ENCODE results near the gene TSTD1.
"Not testable (repeated sequence)": the region's sequence is repeated elsewhere in the genome, so short reads cannot be mapped to it uniquely, and the experiment has no call there.

The TSTD1 gene

DNA sequence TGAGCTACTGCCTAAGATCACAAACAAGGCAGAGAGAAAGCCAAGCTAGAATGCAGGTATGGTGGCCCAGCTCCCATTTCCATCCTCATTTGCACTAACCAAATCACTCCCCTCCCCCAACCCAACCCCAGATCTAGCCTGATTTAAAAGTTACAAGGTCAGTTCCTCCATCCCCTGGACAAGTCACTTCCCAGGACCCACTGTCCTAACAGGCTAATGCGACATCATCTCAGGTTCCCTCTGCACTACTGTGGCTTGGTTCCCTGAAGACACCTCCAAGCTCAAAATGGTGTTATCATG lies 20.2 kb downstream of the TSTD1 start:
- Histone ChIP-seq H3K4me3 (ENCODE audit: low read length, poor library complexity, severe bottlenecking) (no peak overlapping the region), H3K9me2 (replicated peaks; ENCODE audit: low read depth, low read length) (no peaks in the 10 kb centered on the region), H4K20me1 (ENCODE audit: insufficient read depth, low read length, poor library complexity, severe bottlenecking) (peaks cover 4% of the 10 kb centered on the region), H3K4me1 (ENCODE audit: insufficient read depth, low read length, poor library complexity, severe bottlenecking) (peaks cover 46% of the 10 kb centered on the region), H3K9me3 (ENCODE audit: insufficient read depth, low read depth, low read length) (no peaks in the 10 kb centered on the region), H3K9ac (ENCODE audit: low read depth, low read length, poor library complexity, severe bottlenecking) (no peak overlapping the region), H3K36me3 (ENCODE audit: insufficient read depth, low read length) (no peaks in the 10 kb centered on the region), H3K79me2 (ENCODE audit: insufficient read depth, low read length) (peaks cover 29% of the 10 kb centered on the region; the same call in 1 of the 2 replicates), H3K27me3 (ENCODE audit: insufficient read depth, low read length, poor library complexity, severe bottlenecking) (no peaks in the 10 kb centered on the region), H3K4me2 (ENCODE audit: low read depth, low read length, poor library complexity, severe bottlenecking) (peak overlapping the region; percentile 89), H2AFZ (ENCODE audit: low read length) (no peak overlapping the region), H3F3A (ENCODE audit: low read depth) (peaks cover 10% of the 10 kb centered on the region)
- TF ChIP-seq EZH2phosphoT487 (IDR thresholded peaks at IDR 0.05; ENCODE audit: borderline replicate concordance): no peak
- TF ChIP-seq, protein P1, sequence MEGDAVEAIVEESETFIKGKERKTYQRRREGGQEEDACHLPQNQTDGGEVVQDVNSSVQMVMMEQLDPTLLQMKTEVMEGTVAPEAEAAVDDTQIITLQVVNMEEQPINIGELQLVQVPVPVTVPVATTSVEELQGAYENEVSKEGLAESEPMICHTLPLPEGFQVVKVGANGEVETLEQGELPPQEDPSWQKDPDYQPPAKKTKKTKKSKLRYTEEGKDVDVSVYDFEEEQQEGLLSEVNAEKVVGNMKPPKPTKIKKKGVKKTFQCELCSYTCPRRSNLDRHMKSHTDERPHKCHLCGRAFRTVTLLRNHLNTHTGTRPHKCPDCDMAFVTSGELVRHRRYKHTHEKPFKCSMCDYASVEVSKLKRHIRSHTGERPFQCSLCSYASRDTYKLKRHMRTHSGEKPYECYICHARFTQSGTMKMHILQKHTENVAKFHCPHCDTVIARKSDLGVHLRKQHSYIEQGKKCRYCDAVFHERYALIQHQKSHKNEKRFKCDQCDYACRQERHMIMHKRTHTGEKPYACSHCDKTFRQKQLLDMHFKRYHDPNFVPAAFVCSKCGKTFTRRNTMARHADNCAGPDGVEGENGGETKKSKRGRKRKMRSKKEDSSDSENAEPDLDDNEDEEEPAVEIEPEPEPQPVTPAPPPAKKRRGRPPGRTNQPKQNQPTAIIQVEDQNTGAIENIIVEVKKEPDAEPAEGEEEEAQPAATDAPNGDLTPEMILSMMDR (conservative IDR thresholded peaks at IDR 0.05; ENCODE audit: low read length): no peak

DNA sequence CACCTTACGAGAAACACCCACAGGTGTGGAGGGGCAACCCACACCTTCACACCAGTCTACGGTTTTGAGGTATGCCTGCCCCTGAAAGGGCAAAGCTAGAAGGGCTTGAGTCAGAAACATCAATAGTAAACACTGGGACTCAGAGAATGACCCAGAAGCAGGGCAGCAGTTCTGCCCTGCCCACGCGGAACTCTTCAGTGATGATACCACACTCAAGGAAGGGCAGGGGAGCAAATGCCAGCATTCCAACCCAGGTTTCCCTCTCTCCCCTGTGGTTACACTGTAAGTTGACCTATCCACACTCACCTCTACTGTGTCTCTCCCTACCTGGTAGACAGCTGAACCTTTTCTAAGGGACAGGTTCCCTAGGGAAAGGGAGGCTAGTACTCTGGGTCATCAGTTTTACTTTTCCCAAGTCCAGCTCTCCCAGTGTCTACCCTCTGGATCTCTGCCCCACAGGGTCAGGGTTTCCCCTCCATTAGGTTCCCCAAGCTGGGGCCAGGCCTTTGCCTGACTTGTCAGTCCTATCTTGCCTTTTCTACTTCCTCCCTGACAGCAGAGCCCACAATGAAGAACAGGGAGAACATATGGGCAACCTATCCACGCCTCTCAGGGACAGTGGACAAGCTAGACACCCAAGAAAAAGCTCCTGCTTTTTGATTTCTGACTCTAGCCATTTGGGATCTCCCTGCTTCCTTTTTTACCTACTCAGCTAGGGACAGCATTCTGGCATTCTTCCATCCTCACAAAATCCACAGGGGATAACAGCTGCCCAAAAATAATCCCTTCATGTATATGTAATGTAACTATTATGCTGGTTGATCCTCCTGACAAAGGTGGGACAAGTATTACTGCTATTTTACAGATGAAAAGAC lies 20.8 kb downstream of the TSTD1 start:
- H3K4me3 ChIP-seq (ENCODE audit: low read length, poor library complexity, severe bottlenecking): peak overlapping the region; percentile 3
- H3K4me2 ChIP-seq (ENCODE audit: low read depth, low read length, poor library complexity, severe bottlenecking): peak overlapping the region; percentile 89
- peaks cover 15% of the 10 kb centered on the region for H3F3A ChIP-seq (ENCODE audit: low read depth)
- no peak for TF ChIP-seq EZH2phosphoT487 (IDR thresholded peaks at IDR 0.05; ENCODE audit: borderline replicate concordance)
- TF ChIP-seq, protein P1 (conservative IDR thresholded peaks at IDR 0.05; ENCODE audit: low read length): no peak
- H3K79me2 ChIP-seq (ENCODE audit: insufficient read depth, low read length): peaks cover 29% of the 10 kb centered on the region; the same call in 1 of the 2 replicates
- no peaks in the 10 kb centered on the region for H3K9me2 ChIP-seq (replicated peaks; ENCODE audit: low read depth, low read length)
- H3K4me1 ChIP-seq (ENCODE audit: insufficient read depth, low read length, poor library complexity, severe bottlenecking): peaks cover 51% of the 10 kb centered on the region
- H3K9ac ChIP-seq (ENCODE audit: low read depth, low read length, poor library complexity, severe bottlenecking): no peak overlapping the region
- H3K9me3 ChIP-seq (ENCODE audit: insufficient read depth, low read depth, low read length): no peaks in the 10 kb centered on the region
- peaks cover 4% of the 10 kb centered on the region for H4K20me1 ChIP-seq (ENCODE audit: insufficient read depth, low read length, poor library complexity, severe bottlenecking)
- H3K27me3 ChIP-seq (ENCODE audit: insufficient read depth, low read length, poor library complexity, severe bottlenecking): no peaks in the 10 kb centered on the region
- H3K36me3 ChIP-seq (ENCODE audit: insufficient read depth, low read length): no peaks in the 10 kb centered on the region
- no peak overlapping the region for H2AFZ ChIP-seq (ENCODE audit: low read length)

GRCh38 chr1:161017181-161017580 lies 21.6 kb downstream of the TSTD1 start:
- not testable (repeated sequence) for H4K20me1 ChIP-seq (ENCODE audit: insufficient read depth, low read length, poor library complexity, severe bottlenecking); H3K9ac ChIP-seq (ENCODE audit: low read depth, low read length, poor library complexity, severe bottlenecking); H3K4me2 ChIP-seq (ENCODE audit: low read depth, low read length, poor library complexity, severe bottlenecking); H3K9me3 ChIP-seq (ENCODE audit: insufficient read depth, low read depth, low read length); H3K27me3 ChIP-seq (ENCODE audit: insufficient read depth, low read length, poor library complexity, severe bottlenecking); H3K4me3 ChIP-seq (ENCODE audit: low read length, poor library complexity, severe bottlenecking); H3K9me2 ChIP-seq (replicated peaks; ENCODE audit: low read depth, low read length); H2AFZ ChIP-seq (ENCODE audit: low read length); H3K36me3 ChIP-seq (ENCODE audit: insufficient read depth, low read length)
- Histone ChIP-seq H3F3A (ENCODE audit: low read depth) (peaks cover 18% of the 10 kb centered on the region), H3K79me2 (ENCODE audit: insufficient read depth, low read length) (peaks cover 30% of the 10 kb centered on the region; the same call in 1 of the 2 replicates), H3K4me1 (ENCODE audit: insufficient read depth, low read length, poor library complexity, severe bottlenecking) (peaks cover 57% of the 10 kb centered on the region)

GRCh38 chr1:161016683-161017082 lies 22.1 kb downstream of the TSTD1 start:
- not testable (repeated sequence) for H3K27me3 ChIP-seq (ENCODE audit: insufficient read depth, low read length, poor library complexity, severe bottlenecking); H3K9me3 ChIP-seq (ENCODE audit: insufficient read depth, low read depth, low read length); H3K36me3 ChIP-seq (ENCODE audit: insufficient read depth, low read length); H3K4me2 ChIP-seq (ENCODE audit: low read depth, low read length, poor library complexity, severe bottlenecking); H3K9me2 ChIP-seq (replicated peaks; ENCODE audit: low read depth, low read length); H2AFZ ChIP-seq (ENCODE audit: low read length); H4K20me1 ChIP-seq (ENCODE audit: insufficient read depth, low read length, poor library complexity, severe bottlenecking); H3K9ac ChIP-seq (ENCODE audit: low read depth, low read length, poor library complexity, severe bottlenecking); H3K4me3 ChIP-seq (ENCODE audit: low read length, poor library complexity, severe bottlenecking)
- Histone ChIP-seq H3K79me2 (ENCODE audit: insufficient read depth, low read length) (peaks cover 35% of the 10 kb centered on the region), H3K4me1 (ENCODE audit: insufficient read depth, low read length, poor library complexity, severe bottlenecking) (peaks cover 56% of the 10 kb centered on the region), H3F3A (ENCODE audit: low read depth) (peaks cover 16% of the 10 kb centered on the region)
